HT1080 (cell line): ENCODE measurements around the gene POC1B. TPM values are rescaled to one million over a fixed set of nuclear protein-coding genes. Genes with fewer than 3 reads are reported as not detected.
A peak's percentile ranks its signal among the peaks of the same experiment; 100 is the strongest.

Experiments
- DNase-seq: peaks from one replicate; pipeline ENCODE4 v3.0.0-alpha.2; 2015; ENCODE audit warnings: low read depth
- polyA plus RNA-seq, 2 experiments: library from polyadenylated mRNA; depleted of rRNA; stranded (reverse); fragments of >200 nt; gene quantifications; 2 replicates each; pipeline ENCODE4 v1.2.3, GENCODE V29; 2015
- total RNA-seq: library from RNA; depleted of rRNA; stranded (reverse); fragments of >200 nt; shearing (Covaris generic); gene quantifications from 2 replicates; pipeline ENCODE4 v1.2.3, GENCODE V29; 2014; rRNA removed

Gene POC1B
- 15.1 and 19.3 TPM in 2 replicates for total RNA-seq
- 24.7 and 27.1 TPM in 2 replicates for polyA plus RNA-seq (2015; cell fraction: cytosol; rRNA removed)
- polyA plus RNA-seq (2015; cell fraction: nucleus; rRNA removed) = 19.6 and 26.5 TPM in 2 replicates

- peak; percentile 91 for DNase-seq
These were observed at the start of gene POC1B for GRCh38 chr12:89525824-89526770. TSS of gene POC1B (minus strand) at chr12:89526047. CDS start at chr12:89525895, 152 bp downstream.

- no peak for DNase-seq
These were observed 49.5 kb upstream of the POC1B start for GRCh38 chr12:89575374-89575773.

DNA sequence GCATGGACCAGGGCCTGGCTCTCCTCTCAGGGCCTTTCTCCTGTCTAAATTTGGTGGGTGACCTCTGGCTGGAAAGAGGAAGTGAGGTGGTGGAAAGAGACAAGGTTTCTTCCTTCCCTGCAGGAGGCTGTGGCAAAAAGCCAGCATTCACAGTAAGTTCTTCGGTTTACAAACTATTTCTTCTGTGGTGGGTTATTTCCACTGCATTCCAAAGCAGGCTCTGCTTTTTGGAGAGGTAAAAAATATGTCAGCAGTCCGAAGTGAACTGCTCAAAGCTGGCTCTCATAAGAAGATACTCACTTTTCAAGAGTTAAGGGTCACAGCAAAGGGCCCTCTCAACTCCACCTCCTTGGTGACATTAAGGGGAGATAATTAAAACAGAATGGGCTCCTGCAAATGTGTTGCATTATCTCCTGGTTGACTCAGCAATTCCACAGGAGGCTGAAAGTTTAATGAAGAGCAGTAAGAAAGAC, 48.9 kb upstream of the POC1B start:
- DNase-seq = peak; percentile 68

DNA sequence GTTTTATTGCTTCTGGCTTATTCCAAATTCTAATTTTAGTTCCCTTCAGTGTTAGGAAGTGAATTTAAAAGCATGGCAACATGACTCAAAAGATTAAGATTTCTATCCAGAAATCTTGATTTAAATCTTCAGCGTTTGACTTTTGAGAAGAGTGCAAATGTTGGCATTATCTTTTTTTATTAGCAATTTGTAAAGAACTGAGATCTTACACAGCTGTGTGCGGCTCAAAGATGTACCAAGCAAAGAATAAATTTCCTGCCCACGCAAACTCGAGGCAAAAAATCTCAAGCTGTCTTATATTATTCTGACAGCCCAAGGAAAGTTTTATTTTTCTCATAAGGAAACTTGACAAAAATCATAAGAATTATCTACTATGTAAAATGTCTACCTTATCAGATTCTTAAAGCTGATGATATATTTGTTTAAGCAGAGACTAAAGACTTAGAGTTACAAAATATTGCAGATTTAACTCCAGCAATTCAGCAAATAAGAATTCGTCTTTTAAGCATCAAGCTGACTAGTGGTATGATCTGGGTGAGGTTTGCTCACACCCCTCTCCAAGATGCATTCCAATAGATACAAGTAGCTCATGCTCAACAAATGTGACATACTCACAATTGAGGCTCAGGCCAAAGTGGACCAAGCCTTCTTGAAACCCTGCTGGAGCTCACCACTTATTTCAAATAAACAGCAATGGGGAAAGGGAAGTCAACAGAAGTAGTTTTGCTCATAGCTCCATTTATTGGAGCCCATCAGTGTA, 47.4 kb upstream of the POC1B start:
- no peak for DNase-seq

GRCh38 chr12:89571491-89572195, 45.8 kb upstream of the POC1B start:
- peak; percentile 56 for DNase-seq

GRCh38 chr12:89568484-89568883, 42.6 kb upstream of the POC1B start:
- DNase-seq = no peak

DNA sequence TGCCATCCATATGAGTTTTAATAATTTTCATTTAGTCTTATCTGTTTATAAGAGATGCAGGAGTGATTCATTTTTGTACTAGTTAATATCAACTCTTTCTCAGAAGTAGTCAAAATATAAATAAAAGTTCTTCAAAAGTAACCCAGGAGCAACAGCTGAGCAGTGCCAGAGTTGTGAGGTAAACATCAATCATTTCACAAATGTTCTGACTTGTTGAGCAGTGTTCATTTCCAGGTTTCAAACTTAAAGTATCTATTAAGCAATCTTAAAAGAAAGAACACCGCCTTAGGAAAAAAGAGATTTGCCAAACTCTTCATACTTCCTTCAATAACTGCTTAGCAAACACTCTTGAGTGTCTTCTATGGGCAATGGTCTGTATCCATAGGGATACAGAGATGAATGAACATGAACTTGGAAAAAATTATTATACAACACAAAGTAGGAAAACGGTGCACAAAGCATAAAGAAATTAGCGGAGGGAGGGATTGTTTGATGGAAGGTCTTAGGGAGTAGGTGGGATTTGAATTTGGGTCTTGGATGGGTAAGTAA, 41.9 kb upstream of the POC1B start:
- DNase-seq = no peak

DNA sequence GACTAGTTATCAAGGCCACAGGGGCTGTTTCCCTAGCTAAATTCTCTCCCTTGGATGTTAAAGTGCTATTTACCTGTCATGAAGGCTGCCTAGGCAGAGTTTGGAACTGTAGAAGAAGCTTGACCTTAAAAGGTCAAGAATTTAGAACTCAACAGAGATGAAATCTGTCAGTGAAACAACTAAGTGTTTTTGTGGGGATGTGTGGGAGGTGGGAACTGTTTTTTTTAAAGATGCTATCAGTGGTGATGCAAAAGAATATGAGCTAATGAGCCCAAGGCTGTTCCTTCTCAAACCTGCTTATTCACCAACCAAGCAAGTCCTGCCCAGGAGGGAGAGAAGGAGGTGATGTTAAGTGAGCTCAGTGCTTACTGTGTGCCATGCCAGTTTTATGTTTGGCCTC, 40.8 kb upstream of the POC1B start:
- DNase-seq = no peak

- DNase-seq = no peak
These were observed 39.2 kb upstream of the POC1B start for GRCh38 chr12:89565002-89565401.

DNA sequence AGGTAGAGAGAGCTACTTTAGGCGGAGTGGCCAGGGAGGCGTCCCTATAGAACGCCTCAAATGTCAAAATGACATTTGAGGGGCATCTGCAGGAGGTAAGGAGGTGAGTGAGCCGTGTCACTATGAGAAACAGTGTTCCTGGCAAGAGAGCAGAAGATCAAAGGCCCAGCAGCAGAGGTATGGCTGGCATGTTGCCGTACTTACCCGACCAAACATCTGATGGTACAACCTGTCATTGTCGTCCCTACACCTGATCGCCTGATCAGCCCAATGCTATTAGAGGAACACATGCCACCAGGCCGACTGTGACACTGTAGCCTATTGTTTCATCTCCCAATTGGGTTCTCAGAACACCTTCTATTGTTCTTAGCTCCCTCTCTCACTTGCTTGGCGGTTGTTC, 33.9 kb upstream of the POC1B start:
- DNase-seq = no peak

- DNase-seq = peak; percentile 70
These were observed 31.1 kb upstream of the POC1B start for GRCh38 chr12:89556976-89557375.

- DNase-seq = peak; percentile 21
These were observed 26.5 kb upstream of the POC1B start for GRCh38 chr12:89552376-89552775.

DNA sequence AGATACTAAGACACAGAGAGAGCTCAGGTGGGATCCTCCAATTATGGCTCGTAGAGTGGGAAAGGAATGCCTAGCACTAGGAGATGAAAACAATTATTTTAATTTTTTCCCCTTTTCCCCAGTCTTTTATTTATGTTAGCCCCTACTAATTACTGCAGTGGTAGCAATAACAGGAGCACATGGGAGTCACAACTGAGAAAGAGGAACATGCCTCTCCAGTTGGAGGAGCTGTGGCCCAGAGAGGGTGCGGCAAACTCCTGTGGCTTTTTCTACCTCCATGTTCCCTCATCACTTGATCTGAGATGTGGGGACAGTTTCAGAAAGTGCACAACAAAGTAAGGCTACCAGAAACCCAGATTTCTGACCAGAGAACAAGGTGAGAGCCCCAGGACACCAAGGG, 25.9 kb upstream of the POC1B start:
- no peak for DNase-seq

- DNase-seq = no peak
These were observed 21.3 kb upstream of the POC1B start for GRCh38 chr12:89547101-89547500.

DNA sequence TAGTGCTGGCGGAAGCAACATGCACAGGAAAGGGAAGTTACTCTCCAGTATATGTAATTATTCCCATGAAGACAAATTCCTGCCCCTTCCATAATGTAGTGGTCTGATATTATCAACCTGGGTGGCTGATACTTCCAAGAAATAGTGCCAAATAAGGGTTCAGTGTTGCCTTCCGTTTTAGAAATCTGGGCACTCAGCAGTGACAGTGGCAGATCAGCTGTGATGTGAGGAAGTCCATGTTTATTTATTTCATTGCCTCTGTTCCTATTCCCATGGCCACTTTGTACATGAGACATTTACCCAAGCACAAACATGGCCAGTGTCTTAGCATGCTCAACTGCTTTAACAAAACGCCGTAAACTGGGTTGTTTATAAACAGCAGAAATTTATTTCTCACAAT, 20.3 kb upstream of the POC1B start:
- DNase-seq = no peak

- peak; percentile 85 for DNase-seq
These were observed 18.9 kb upstream of the POC1B start for GRCh38 chr12:89544681-89545184.

- DNase-seq = no peak
These were observed 18.2 kb upstream of the POC1B start for GRCh38 chr12:89544022-89544421.

DNA sequence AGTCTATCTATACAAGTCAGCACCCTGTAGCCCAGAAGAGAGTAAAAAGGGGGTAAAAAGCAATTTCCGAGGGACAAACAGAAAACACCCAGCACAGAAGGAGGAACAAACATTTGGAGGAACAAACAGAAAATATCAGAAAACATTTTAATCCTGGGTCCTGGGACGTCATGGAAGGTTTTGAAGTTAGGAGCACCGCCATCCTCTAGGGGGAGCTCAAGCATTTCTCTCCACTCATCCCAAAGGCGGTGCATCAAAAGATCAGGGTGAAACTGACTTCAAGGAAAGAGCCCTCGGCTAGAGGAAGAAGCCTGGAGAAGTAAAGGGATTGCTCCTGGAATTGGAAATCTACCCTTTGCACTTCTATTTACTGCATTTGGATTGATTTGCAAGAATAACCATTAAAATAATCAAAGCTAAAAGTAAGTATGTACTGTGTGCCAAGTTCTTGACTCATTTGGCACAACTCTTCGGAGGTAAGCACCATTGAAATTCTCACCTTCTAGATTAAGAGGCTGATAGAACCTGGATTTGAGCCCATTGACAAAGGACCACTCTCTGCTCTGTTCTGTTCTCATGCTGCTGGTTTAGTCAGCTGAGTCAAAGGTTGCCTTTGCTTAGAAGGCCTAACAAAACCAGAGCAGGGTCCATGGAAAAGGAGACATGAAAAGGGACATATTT, 17.2 kb upstream of the POC1B start:
- DNase-seq = peak; percentile 75

- no peak for DNase-seq
These were observed 16.4 kb upstream of the POC1B start for GRCh38 chr12:89542236-89542635.

GRCh38 chr12:89540586-89540985, 14.7 kb upstream of the POC1B start:
- DNase-seq = no peak
